GM12892 (cell line): ENCODE measurements around the gene SEPTIN12.

Source experiments
- POLR2A ChIP-seq: IDR thresholded peaks from 2 replicates; pipeline ENCODE4 v1.6.1; 2011; ENCODE audit warnings: low read depth, low read length, control low read depth
- POLR2AphosphoS5 ChIP-seq: IDR thresholded peaks from 2 replicates; pipeline ENCODE4 v1.6.1; 2011; ENCODE audit warnings: low read depth, low read length, control low read depth
- TAF1 ChIP-seq: IDR thresholded peaks from 2 replicates; pipeline ENCODE4 v1.6.1; 2011; ENCODE audit warnings: low read depth, mild to moderate bottlenecking, control low read depth, low read length, borderline replicate concordance

DNA sequence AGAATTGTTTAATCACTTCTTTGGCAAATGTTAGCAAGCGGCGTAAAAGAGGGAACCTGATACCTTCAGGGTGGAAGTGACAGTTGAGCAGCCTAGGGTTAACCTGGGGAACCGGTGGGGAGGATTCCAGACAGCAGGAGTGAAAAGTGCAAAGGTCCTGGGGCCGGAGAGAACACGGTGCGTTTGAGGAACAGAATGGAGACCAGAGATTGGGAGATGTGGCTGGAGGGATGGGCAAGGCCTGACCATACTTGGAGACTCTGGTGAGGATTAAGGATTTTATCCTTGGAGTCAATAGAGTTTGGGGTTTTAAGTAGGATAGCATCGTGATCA, 18.9 kb downstream of the SEPTIN12 start:
- TF ChIP-seq POLR2A, result no peak
- no peak for TF ChIP-seq TAF1
- TF ChIP-seq POLR2AphosphoS5, result no peak
